Left ventricle myocardium inferior (tissue), 1 donor: Measurements from ENCODE around the gene MEIS3. TPM values are rescaled to one million over a fixed set of nuclear protein-coding genes. Genes with fewer than 3 reads are reported as not detected.

Experiments used
- DNase-seq: peaks from one replicate; pipeline ENCODE4 v3.0.0-alpha.2; 2020
- H3K27ac ChIP-seq: fragments of 200-600 bp; replicated peaks from 2 replicates; pipeline ENCODE4 v1.8.0; 2021
- H3K27me3 ChIP-seq: fragments of 200-600 bp; 2 replicates; pipeline ENCODE4 v1.8.0; 2021; ENCODE audit warnings: low read depth
- H3K36me3 ChIP-seq: fragments of 200-600 bp; 2 replicates; pipeline ENCODE4 v1.8.0; 2021
- H3K4me1 ChIP-seq: fragments of 200-600 bp; 2 replicates; pipeline ENCODE4 v1.8.0; 2021
- H3K4me3 ChIP-seq: fragments of 200-600 bp; 2 replicates; pipeline ENCODE4 v1.8.0; 2021; ENCODE audit warnings: mild to moderate bottlenecking, moderate library complexity
- H3K9me3 ChIP-seq: fragments of 200-600 bp; replicated peaks from 2 replicates; pipeline ENCODE4 v1.8.0; 2021
- intact Hi-C: fragments of 100-400 bp; cut with micrococcal nuclease; formaldehyde crosslinking; loops from one replicate; pipeline ENCODE4 v1.11.0; 2022
- total RNA-seq: library from RNA; stranded (reverse); fragmentation: NEBNext Ultra II Directional; extraction: Animal tissue kit (Norgen Biotek cat#: 25700); gene quantifications from one replicate; pipeline ENCODE4 v1.2.1, GENCODE V29; 2021
- TF ChIP-seq, protein P1 (sequence below): fragments of 200-600 bp; IDR thresholded peaks from 2 replicates; pipeline ENCODE4 v1.8.0; 2021; ENCODE audit warnings: antibody characterized with exemption, mild to moderate bottlenecking, borderline replicate concordance
- donor health status: DM: no; HTN: yes; CAD: no; lungs with severe emphysema.

Gene MEIS3
- total RNA-seq, 1 donor from 2014 or later: 3.2 TPM

DNA sequence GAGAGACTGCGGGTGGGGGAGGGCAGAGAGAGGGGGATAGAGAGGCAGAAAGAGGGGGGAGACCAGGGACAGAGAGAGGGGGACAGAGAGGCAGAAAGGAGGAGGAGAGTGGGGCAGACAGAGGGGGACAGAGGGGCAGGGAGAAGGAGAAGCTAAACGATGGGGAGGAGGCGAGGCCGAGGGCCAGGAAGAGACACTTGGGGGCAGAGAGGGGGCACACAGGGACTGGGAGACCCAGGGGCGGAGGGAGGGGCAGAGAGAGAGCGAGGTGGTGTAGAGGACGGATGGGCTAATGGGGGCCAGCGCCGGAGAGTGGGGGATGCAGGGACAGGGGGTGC, 666 bp downstream of the MEIS3 start:
- peak overlapping the region; percentile 63 for H3K4me3 ChIP-seq
- H3K27me3 ChIP-seq: peaks cover 97% of the 10 kb centered on the region
- intact Hi-C loops: no loop called here
- H3K4me1 ChIP-seq: peaks cover 5% of the 10 kb centered on the region
- TF ChIP-seq, protein P1, sequence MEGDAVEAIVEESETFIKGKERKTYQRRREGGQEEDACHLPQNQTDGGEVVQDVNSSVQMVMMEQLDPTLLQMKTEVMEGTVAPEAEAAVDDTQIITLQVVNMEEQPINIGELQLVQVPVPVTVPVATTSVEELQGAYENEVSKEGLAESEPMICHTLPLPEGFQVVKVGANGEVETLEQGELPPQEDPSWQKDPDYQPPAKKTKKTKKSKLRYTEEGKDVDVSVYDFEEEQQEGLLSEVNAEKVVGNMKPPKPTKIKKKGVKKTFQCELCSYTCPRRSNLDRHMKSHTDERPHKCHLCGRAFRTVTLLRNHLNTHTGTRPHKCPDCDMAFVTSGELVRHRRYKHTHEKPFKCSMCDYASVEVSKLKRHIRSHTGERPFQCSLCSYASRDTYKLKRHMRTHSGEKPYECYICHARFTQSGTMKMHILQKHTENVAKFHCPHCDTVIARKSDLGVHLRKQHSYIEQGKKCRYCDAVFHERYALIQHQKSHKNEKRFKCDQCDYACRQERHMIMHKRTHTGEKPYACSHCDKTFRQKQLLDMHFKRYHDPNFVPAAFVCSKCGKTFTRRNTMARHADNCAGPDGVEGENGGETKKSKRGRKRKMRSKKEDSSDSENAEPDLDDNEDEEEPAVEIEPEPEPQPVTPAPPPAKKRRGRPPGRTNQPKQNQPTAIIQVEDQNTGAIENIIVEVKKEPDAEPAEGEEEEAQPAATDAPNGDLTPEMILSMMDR: no peak
- no peak for DNase-seq
- no peaks in the 10 kb centered on the region for H3K36me3 ChIP-seq
- no peaks in the 10 kb centered on the region for H3K9me3 ChIP-seq
- no peak overlapping the region for H3K27ac ChIP-seq

DNA sequence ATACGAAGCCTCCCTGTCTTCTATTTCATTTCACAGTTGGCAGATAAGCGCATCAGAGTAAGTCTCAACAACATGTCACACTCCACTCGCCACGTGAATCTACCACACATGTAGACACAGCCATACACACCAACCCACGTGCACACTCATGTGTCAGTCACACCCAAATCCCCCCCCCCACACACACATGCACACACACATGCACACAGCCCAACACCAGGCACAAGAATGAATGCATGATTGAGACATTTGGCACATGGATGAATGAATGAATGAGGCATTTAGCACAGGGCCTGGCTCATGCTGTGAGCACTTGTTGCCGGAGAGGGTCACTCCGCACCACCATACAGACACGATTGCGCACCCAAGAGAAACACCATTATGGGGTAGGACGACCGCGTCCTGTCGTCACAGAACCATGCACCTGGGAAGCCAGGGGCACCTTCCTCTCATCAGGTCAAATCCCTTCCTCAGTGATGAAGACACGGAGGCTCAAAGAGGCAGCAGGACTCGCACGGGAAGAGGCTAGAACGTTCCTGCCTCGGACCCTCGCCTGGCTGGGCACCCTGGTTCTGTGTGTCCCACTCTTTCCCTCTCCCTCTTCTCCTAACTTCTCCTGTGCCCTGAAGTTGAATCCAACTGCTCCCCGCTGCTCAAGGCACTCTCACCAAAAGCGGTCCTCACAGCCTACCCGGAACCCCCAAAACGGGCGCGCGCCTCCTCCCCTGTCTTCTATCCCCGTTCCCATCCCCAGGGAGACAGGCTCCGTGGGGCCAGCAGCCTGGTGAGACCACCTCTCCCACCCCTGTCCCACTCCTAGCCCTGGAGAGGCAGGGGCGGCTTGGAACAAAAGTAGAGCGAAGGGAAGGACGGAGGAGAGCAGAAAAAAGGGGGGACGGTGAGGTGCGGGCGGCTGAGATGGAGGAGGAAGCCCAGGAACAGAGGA, 1.3 kb downstream of the MEIS3 start:
- intact Hi-C loops: no loop called here
- Histone ChIP-seq H3K9me3 (no peaks in the 10 kb centered on the region), H3K27ac (no peak overlapping the region), H3K4me1 (peaks cover 5% of the 10 kb centered on the region), H3K36me3 (no peaks in the 10 kb centered on the region), H3K27me3 (peaks cover 97% of the 10 kb centered on the region), H3K4me3 (peak overlapping the region; percentile 63)
- TF ChIP-seq, protein P1: no peak
- DNase-seq: no peak

DNA sequence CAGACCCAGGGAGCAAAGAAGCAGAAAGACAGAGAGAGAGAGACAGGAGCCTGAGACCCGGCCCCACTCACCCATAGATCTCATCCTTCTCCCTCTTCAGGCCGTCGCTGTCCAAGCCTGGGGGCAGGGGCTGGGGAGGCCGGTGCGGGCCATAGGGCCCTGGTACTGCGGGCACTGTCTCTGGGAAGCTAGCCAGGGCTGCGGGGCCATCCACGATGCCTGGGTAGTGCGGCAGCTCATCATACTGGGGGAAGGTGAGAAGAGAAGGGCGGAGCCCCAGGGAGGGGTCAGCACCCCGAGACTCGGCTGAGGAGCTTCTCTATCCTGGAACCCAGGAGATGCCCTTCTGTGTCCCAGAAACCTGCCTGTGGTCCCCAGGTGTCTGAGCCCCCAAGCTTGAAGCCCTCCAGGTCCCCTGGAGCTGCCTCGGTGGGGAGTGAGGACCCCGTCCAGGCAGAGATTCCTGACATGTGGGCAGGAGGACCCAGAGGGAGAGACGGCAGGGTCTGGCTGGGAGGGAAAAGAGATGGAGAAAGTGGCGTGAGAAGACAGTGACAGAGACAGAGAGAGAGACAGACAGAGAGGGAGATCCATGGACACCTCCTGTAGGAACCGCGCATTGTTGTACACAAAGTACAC, 2.1 kb downstream of the MEIS3 start:
- intact Hi-C loops: no loop called here
- Histone ChIP-seq H3K9me3 (no peaks in the 10 kb centered on the region), H3K4me3 (no peak overlapping the region), H3K27me3 (peaks cover 97% of the 10 kb centered on the region), H3K4me1 (peaks cover 5% of the 10 kb centered on the region), H3K36me3 (no peaks in the 10 kb centered on the region), H3K27ac (no peak overlapping the region)
- DNase-seq: no peak
- TF ChIP-seq, protein P1: no peak

DNA sequence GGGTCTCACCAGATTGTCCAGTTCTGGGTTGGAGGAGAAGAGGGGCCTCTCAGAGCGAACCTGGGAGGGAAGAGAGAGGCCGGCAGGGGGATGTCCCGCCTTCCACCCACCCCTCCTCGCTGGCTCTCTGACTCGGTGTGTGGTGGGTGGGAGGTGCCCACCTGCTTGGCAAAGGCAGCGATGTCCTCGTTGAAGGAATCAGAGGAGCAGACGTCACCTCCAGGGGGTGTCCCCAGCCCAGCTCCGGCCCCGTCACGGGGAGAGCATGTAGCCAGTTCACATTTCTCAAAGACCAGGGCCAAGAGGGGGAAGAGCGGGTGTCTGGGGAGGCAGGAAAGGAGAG, 2.7 kb downstream of the MEIS3 start:
- Histone ChIP-seq H3K36me3 (no peaks in the 10 kb centered on the region), H3K9me3 (no peaks in the 10 kb centered on the region), H3K27ac (no peak overlapping the region), H3K4me3 (no peak overlapping the region), H3K4me1 (peaks cover 5% of the 10 kb centered on the region), H3K27me3 (peaks cover 97% of the 10 kb centered on the region)
- DNase-seq: no peak
- TF ChIP-seq, protein P1: no peak
- intact Hi-C loops: no loop called here

DNA sequence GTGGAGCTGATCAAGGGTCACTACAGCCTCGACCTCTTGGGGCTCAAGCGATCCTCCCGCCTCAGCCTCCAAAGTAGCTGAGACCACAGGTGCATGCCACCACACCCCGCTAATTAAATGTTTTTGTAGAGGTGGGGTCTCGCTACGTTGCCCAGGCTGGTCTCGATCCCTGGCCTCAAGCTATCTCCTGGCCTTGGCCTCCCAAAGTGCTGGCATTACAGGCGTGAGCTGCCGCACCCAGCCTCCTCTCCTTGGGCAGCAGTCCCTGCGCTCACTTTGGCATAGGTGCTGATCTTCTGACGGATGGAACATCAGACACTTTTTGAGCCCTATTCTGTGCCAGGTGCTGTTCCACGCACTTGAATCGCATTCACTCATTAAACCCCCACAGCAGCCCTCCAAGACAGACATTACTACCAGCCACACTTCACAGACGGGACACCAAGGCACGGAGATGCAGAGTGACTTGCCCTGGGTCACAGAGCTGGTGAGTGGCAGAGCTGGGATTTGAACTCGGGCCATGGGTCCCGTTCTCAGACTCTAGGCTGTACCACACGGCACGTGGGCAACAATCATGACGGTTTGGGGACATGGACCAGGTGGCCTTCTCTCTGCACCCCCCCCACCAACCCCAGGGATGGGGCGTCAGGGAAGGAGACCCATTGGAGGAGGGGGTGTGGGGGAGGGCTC, 3.2 kb downstream of the MEIS3 start:
- TF ChIP-seq, protein P1: no peak
- peaks cover 5% of the 10 kb centered on the region for H3K4me1 ChIP-seq
- intact Hi-C loops: no loop called here
- no peak for DNase-seq
- no peaks in the 10 kb centered on the region for H3K9me3 ChIP-seq
- no peaks in the 10 kb centered on the region for H3K36me3 ChIP-seq
- H3K27ac ChIP-seq: no peak overlapping the region
- H3K27me3 ChIP-seq: peaks cover 97% of the 10 kb centered on the region
- H3K4me3 ChIP-seq: no peak overlapping the region
